HL-60 (cell line): ENCODE data around the gene KRTAP13-3.

Experiments used
- CTCF ChIP-seq: IDR thresholded peaks from one replicate; pipeline ENCODE4 v1.5.1; 2011; ENCODE audit warnings: low read length, control low read depth, inconsistent platforms; ENCODE audit not compliant: insufficient read depth
- POLR2AphosphoS5 ChIP-seq: IDR thresholded peaks from 2 replicates; pipeline ENCODE4 v1.6.1; 2012; ENCODE audit warnings: low read depth

GRCh38 chr21:30437010-30437565 is 11.4 kb upstream of the KRTAP13-3 start:
- no peak for TF ChIP-seq CTCF
- no peak for TF ChIP-seq POLR2AphosphoS5
